Measurements from ENCODE around the gene ATP2B2. TPM values are rescaled to one million over a fixed set of nuclear protein-coding genes. Genes with fewer than 3 reads are reported as not detected.

Gene ATP2B2
- total and polyA plus RNA-seq, 2 donors (not counting 1 experiment from before 2014, with no cell fraction given): not detected

- intact Hi-C loops (cut with micrococcal nuclease): no loop called here
- no peak for ATAC-seq (ENCODE audit: low read depth)
- peaks cover 0 to 21% (median 2%) of the 10 kb centered on the region in 3 donors for H3K9me3 ChIP-seq (ENCODE audit: control extremely low read depth in 1 of 3, control insufficient read depth in 2 of 3, insufficient read depth in 1 of 3, low read length in 2 of 3)
- H2AFZ ChIP-seq (ENCODE audit: insufficient read depth, low read depth, low read length, poor library complexity, severe bottlenecking): no peak overlapping the region
- no peak for DNase-seq
- no peaks in the 10 kb centered on the region for H3K79me2 ChIP-seq (ENCODE audit: control insufficient read depth, insufficient read depth, low read length)
- no peaks in the 10 kb centered on the region for H3K36me3 ChIP-seq (replicated peaks in 1 of 2; ENCODE audit: control extremely low read depth in 1 of 2, control insufficient read depth in 1 of 2, extremely low read depth in 1 of 2, insufficient read depth in 2 of 2, low read length in 1 of 2)
- no peaks in the 10 kb centered on the region for H4K20me1 ChIP-seq (ENCODE audit: control insufficient read depth, insufficient read depth, low read length, poor library complexity, severe bottlenecking)
- no peak overlapping the region for H3K4me2 ChIP-seq (replicated peaks; ENCODE audit: low read depth, low read length, poor library complexity, severe bottlenecking)
- Mint-ChIP-seq H3K27ac (no peak overlapping the region), H3K4me1 (peaks cover 10% of the 10 kb centered on the region), H3K9me3 (ENCODE audit: insufficient read depth) (no peaks in the 10 kb centered on the region), H3K4me3 (no peak overlapping the region), H3K27me3 (no peaks in the 10 kb centered on the region)
- H3K4me1 ChIP-seq (ENCODE audit: control insufficient read depth in 2 of 2, insufficient read depth in 2 of 2, low read length in 2 of 2): peaks cover 3 to 10% of the 10 kb centered on the region in 2 donors
- TF ChIP-seq CTCF (IDR thresholded peaks at IDR 0.05) (no peak), EZH2 (IDR thresholded peaks at IDR 0.05; ENCODE audit: borderline replicate concordance, insufficient read depth, low read depth, low read length, poor library complexity, severe bottlenecking) (no peak)
- WGBS (ENCODE audit: insufficient coverage): 94% methylated on average over 3 of the region's 4 CpGs
- ChIA-PET POLR2A (interaction anchor here (1.5 kb wide), 1 partner anchor 11 kb away, joined by 3 read pairs; no protein-coding TSS in a partner anchor), CTCF (interaction anchor here (0.6 to 1.3 kb wide), 4 partner anchors 37 to 344 kb away, joined by 3 to 4 read pairs (median 3); no protein-coding TSS in a partner anchor)
- H3K4me3 ChIP-seq (ENCODE audit: control extremely low read depth in 1 of 5, extremely low read depth in 1 of 5, insufficient read depth in 1 of 5, low read depth in 2 of 5, low read length in 4 of 5): no peak overlapping the region
- no peak overlapping the region for H3K9ac ChIP-seq (ENCODE audit: low read length)
- no peak overlapping the region for H3K27ac ChIP-seq (ENCODE audit: low read length in 2 of 2)
- H3K27me3 ChIP-seq (replicated peaks in 1 of 4; ENCODE audit: control extremely low read depth in 1 of 4, control insufficient read depth in 3 of 4, insufficient read depth in 4 of 4, low read length in 3 of 4): no peaks in the 10 kb centered on the region
Measured at GRCh38 chr3:10381336-10381735, 124.0 kb downstream of the ATP2B2 start.

- peaks cover 3% of the 10 kb centered on the region for H3K27me3 Mint-ChIP-seq
- 100% methylated on average over 3 of the region's 3 CpGs for WGBS (ENCODE audit: insufficient coverage)
- Histone ChIP-seq H3K4me3 (ENCODE audit: control extremely low read depth in 1 of 5, extremely low read depth in 1 of 5, insufficient read depth in 1 of 5, low read depth in 2 of 5, low read length in 4 of 5) (no peak overlapping the region), H2AFZ (ENCODE audit: insufficient read depth, low read depth, low read length, poor library complexity, severe bottlenecking) (no peak overlapping the region), H3K4me2 (replicated peaks; ENCODE audit: low read depth, low read length, poor library complexity, severe bottlenecking) (no peak overlapping the region), H3K36me3 (replicated peaks in 1 of 2; ENCODE audit: control extremely low read depth in 1 of 2, control insufficient read depth in 1 of 2, extremely low read depth in 1 of 2, insufficient read depth in 2 of 2, low read length in 1 of 2) (no peaks in the 10 kb centered on the region), H3K9me3 (ENCODE audit: control extremely low read depth in 1 of 3, control insufficient read depth in 2 of 3, insufficient read depth in 1 of 3, low read length in 2 of 3) (peaks cover 0 to 17% (median 0%) of the 10 kb centered on the region in 3 donors), H3K27ac (ENCODE audit: low read length in 2 of 2) (no peak overlapping the region), H4K20me1 (ENCODE audit: control insufficient read depth, insufficient read depth, low read length, poor library complexity, severe bottlenecking) (no peaks in the 10 kb centered on the region), H3K79me2 (ENCODE audit: control insufficient read depth, insufficient read depth, low read length) (no peaks in the 10 kb centered on the region), H3K9ac (ENCODE audit: low read length) (no peak overlapping the region), H3K27me3 (replicated peaks in 1 of 4; ENCODE audit: control extremely low read depth in 1 of 4, control insufficient read depth in 3 of 4, insufficient read depth in 4 of 4, low read length in 3 of 4) (no peaks in the 10 kb centered on the region), H3K4me1 (ENCODE audit: control insufficient read depth in 2 of 2, insufficient read depth in 2 of 2, low read length in 2 of 2) (peaks cover 5 to 10% of the 10 kb centered on the region in 2 donors)
- CTCF ChIA-PET: interaction anchor here (0.6 to 1.3 kb wide), 2 partner anchors 37 to 305 kb away, joined by 3 to 4 read pairs; no protein-coding TSS in a partner anchor
- no peak overlapping the region for H3K27ac Mint-ChIP-seq
- intact Hi-C loops (cut with micrococcal nuclease): no loop called here
- TF ChIP-seq EZH2 (IDR thresholded peaks at IDR 0.05; ENCODE audit: borderline replicate concordance, insufficient read depth, low read depth, low read length, poor library complexity, severe bottlenecking): no peak
- no peak for TF ChIP-seq CTCF (IDR thresholded peaks at IDR 0.05)
- H3K9me3 Mint-ChIP-seq (ENCODE audit: insufficient read depth): no peaks in the 10 kb centered on the region
- ATAC-seq (ENCODE audit: low read depth) (no peak), DNase-seq (no peak)
- POLR2A ChIA-PET: interaction anchor here (1.5 kb wide), 1 partner anchor 10 kb away, joined by 3 read pairs; no protein-coding TSS in a partner anchor
- no peak overlapping the region for H3K4me3 Mint-ChIP-seq
- H3K4me1 Mint-ChIP-seq: peaks cover 12% of the 10 kb centered on the region
Measured at GRCh38 chr3:10380906-10381305, 124.5 kb downstream of the ATP2B2 start.

All from B cell (primary cell).